Measurements from ENCODE around the gene GPHB5.

DNA sequence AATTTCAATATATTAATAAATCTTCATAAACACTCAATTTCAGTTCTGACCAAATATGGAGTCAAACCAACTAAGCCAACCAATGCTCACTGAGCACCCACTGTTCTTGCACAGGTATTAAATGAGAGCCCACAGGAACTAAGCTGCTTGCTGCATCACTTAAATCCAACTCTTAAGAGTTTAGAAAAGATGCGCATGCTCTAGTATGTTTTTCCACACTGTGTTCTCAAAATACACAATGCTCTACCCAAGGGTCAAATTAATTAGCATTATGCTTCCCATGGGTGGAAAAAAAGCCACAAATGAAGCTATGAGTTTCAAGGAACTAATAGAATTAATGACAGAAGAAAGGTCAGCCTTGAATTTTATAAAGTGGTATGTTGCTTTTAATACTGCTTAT is 3.7 kb upstream of the GPHB5 start:
- TF ChIP-seq EP300 (IDR thresholded peaks at IDR 0.05) (no peak), POLR2A (IDR thresholded peaks at IDR 0.05) (no peak)
- TF ChIP-seq, protein P1, sequence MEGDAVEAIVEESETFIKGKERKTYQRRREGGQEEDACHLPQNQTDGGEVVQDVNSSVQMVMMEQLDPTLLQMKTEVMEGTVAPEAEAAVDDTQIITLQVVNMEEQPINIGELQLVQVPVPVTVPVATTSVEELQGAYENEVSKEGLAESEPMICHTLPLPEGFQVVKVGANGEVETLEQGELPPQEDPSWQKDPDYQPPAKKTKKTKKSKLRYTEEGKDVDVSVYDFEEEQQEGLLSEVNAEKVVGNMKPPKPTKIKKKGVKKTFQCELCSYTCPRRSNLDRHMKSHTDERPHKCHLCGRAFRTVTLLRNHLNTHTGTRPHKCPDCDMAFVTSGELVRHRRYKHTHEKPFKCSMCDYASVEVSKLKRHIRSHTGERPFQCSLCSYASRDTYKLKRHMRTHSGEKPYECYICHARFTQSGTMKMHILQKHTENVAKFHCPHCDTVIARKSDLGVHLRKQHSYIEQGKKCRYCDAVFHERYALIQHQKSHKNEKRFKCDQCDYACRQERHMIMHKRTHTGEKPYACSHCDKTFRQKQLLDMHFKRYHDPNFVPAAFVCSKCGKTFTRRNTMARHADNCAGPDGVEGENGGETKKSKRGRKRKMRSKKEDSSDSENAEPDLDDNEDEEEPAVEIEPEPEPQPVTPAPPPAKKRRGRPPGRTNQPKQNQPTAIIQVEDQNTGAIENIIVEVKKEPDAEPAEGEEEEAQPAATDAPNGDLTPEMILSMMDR (IDR thresholded peaks at IDR 0.05): no peak
